Keratinocyte (primary cell): ENCODE results near the gene QSOX1. TPM values are rescaled to one million over a fixed set of nuclear protein-coding genes. Genes with fewer than 3 reads are reported as not detected.

Experiments
- DNase-seq: peaks from one replicate; pipeline ENCODE4 v3.0.0-alpha.2; 2011; ENCODE audit warnings: low read depth, missing footprints, low spot score
- FAIRE-seq: peaks from 2 replicates; lab custom pipeline; 2011; peaks lifted over from hg19 to GRCh38; lab: Jason Lieb, UNC
- H2AFZ ChIP-seq: 2 replicates; pipeline ENCODE4 v1.6.0; 2012; ENCODE audit warnings: low read length, control low read depth, inconsistent platforms; ENCODE audit not compliant: control insufficient read depth
- H3K27ac ChIP-seq: 2 replicates; pipeline ENCODE4 v1.5.1; 2011; ENCODE audit warnings: low read length; ENCODE audit not compliant: control insufficient read depth, insufficient read depth
- H3K27me3 ChIP-seq: 3 replicates; pipeline ENCODE4 v1.6.0; 2011; ENCODE audit warnings: low read length; ENCODE audit not compliant: control insufficient read depth, insufficient read depth; ENCODE audit errors: extremely low read depth
- H3K36me3 ChIP-seq, 2 experiments: 2 replicates in 1 of 2; 3 replicates in 1 of 2; pipeline ENCODE4 v1.5.1; 2011; ENCODE audit warnings: low read length in 2 of 2, mild to moderate bottlenecking in 1 of 2; ENCODE audit not compliant: control insufficient read depth in 2 of 2, insufficient read depth in 2 of 2; ENCODE audit errors: extremely low read depth in 1 of 2
- H3K4me1 ChIP-seq: 3 replicates; pipeline ENCODE4 v1.5.1; 2011; ENCODE audit warnings: low read length; ENCODE audit not compliant: control insufficient read depth, insufficient read depth; ENCODE audit errors: extremely low read depth
- H3K4me2 ChIP-seq: 3 replicates; pipeline ENCODE4 v1.6.0; 2011; ENCODE audit warnings: low read depth, low read length; ENCODE audit not compliant: control insufficient read depth, insufficient read depth; ENCODE audit errors: extremely low read depth
- H3K4me3 ChIP-seq, 3 experiments: fragments of 200-600 bp in 1 of 3; sonication (generic) in 1 of 3; 2 replicates in 2 of 3; 3 replicates in 1 of 3; pipeline ENCODE4 v1.5.1; 2011 to 2016; ENCODE audit warnings: low read length in 3 of 3, mild to moderate bottlenecking in 3 of 3, control low read depth in 2 of 3, inconsistent platforms in 1 of 3, low read depth in 1 of 3, mixed read lengths in 1 of 3, mixed run types in 1 of 3, moderate library complexity in 1 of 3; ENCODE audit not compliant: control insufficient read depth in 2 of 3, insufficient read depth in 2 of 3; ENCODE audit errors: extremely low read depth in 1 of 3
- H3K79me2 ChIP-seq: 2 replicates; pipeline ENCODE4 v1.6.0; 2012; ENCODE audit warnings: low read length; ENCODE audit not compliant: control insufficient read depth, insufficient read depth
- H3K9ac ChIP-seq: 3 replicates; pipeline ENCODE4 v1.6.0; 2011; ENCODE audit warnings: low read length; ENCODE audit not compliant: control insufficient read depth, insufficient read depth; ENCODE audit errors: extremely low read depth
- H3K9me1 ChIP-seq: 3 replicates; pipeline ENCODE4 v1.6.0; 2011; ENCODE audit warnings: low read length; ENCODE audit not compliant: control insufficient read depth, insufficient read depth; ENCODE audit errors: extremely low read depth
- H3K9me3 ChIP-seq: 2 replicates; pipeline ENCODE4 v1.5.1; 2012; ENCODE audit warnings: low read depth, low read length; ENCODE audit not compliant: control insufficient read depth
- H4K20me1 ChIP-seq: 3 replicates; pipeline ENCODE4 v1.6.0; 2011; ENCODE audit warnings: low read length; ENCODE audit not compliant: control insufficient read depth, insufficient read depth; ENCODE audit errors: extremely low read depth
- CTCF ChIP-seq, 3 experiments: IDR thresholded peaks in 1 of 3; conservative IDR thresholded peaks in 1 of 3; optimal IDR thresholded peaks in 1 of 3; 2 replicates in 2 of 3; 3 replicates in 1 of 3; pipeline versions ENCODE3 to v1.5.1; 2011; ENCODE audit warnings: low read length in 3 of 3, mild to moderate bottlenecking in 3 of 3, moderate library complexity in 2 of 3, control low read depth in 1 of 3, inconsistent platforms in 1 of 3; ENCODE audit not compliant: insufficient read depth in 2 of 3; ENCODE audit errors: extremely low read depth in 1 of 3
- EZH2 ChIP-seq: IDR thresholded peaks from one replicate; pipeline ENCODE4 v1.6.1; 2012; ENCODE audit warnings: inconsistent platforms, mild to moderate bottlenecking, low read length, moderate library complexity
- dilution Hi-C: fragments of 300-500 bp; cut with MboI; formaldehyde crosslinking; loops from one replicate; pipeline ENCODE4 v1.7.0; 2020; ENCODE audit warnings: low sequenced_read_pairs; ENCODE audit not compliant: extremely low pct_ligation_motif_present
- polyA plus RNA-seq, 5 experiments: library from polyadenylated mRNA; depleted of rRNA in 3 of 5; stranded (reverse) in 3 of 5; stranded (forward) in 1 of 5; unstranded in 1 of 5; fragments of >200 nt; gene quantifications; 1 replicate in 1 of 5; 2 replicates in 3 of 5; 3 replicates in 1 of 5; pipeline versions ENCODE4 v1.2.1 to v1.2.3, GENCODE V29; 2011 to 2012; ENCODE audit warnings: missing spikeins in 2 of 5, low read depth in 1 of 5, low replicate concordance in 1 of 5

The QSOX1 gene
- polyA plus RNA-seq, 1 donor (not counting 4 experiments of a cell fraction or from before 2014, with no cell fraction given) = 57.6 TPM

- no peaks in the 10 kb centered on the region for H3K79me2 ChIP-seq
- H3K4me2 ChIP-seq = no peak overlapping the region
- H4K20me1 ChIP-seq = no peaks in the 10 kb centered on the region
- no peaks in the 10 kb centered on the region for H3K9me1 ChIP-seq
- H2AFZ ChIP-seq = no peak overlapping the region
- FAIRE-seq (no peak), DNase-seq (no peak)
- peaks cover 6% of the 10 kb centered on the region for H3K4me1 ChIP-seq
- dilution Hi-C loops = no loop called here
- H3K4me3 ChIP-seq = no peak overlapping the region
- H3K27me3 ChIP-seq = no peaks in the 10 kb centered on the region
- no peak overlapping the region for H3K27ac ChIP-seq
- no peaks in the 10 kb centered on the region for H3K9me3 ChIP-seq
- no peak overlapping the region for H3K9ac ChIP-seq
- TF ChIP-seq EZH2 (no peak), CTCF (optimal IDR thresholded peaks at IDR 0.05 in 1 of 3, IDR thresholded peaks at IDR 0.05 in 1 of 3, conservative IDR thresholded peaks at IDR 0.05 in 1 of 3; ENCODE audit: extremely low read depth in 1 of 3, insufficient read depth in 2 of 3, low read length in 3 of 3) (no peak)
- H3K36me3 ChIP-seq = no peaks in the 10 kb centered on the region
Observed at GRCh38 chr1:180206581-180206980, 51.9 kb downstream of the QSOX1 start.

- no peak overlapping the region for H3K27ac ChIP-seq
- no peaks in the 10 kb centered on the region for H4K20me1 ChIP-seq
- no peak overlapping the region for H3K4me2 ChIP-seq
- H3K36me3 ChIP-seq = no peaks in the 10 kb centered on the region
- no peaks in the 10 kb centered on the region for H3K79me2 ChIP-seq
- no peak for TF ChIP-seq CTCF (optimal IDR thresholded peaks at IDR 0.05 in 1 of 3, IDR thresholded peaks at IDR 0.05 in 1 of 3, conservative IDR thresholded peaks at IDR 0.05 in 1 of 3; ENCODE audit: extremely low read depth in 1 of 3, insufficient read depth in 2 of 3, low read length in 3 of 3)
- TF ChIP-seq EZH2 = no peak
- H3K4me3 ChIP-seq = no peak overlapping the region
- dilution Hi-C loops = no loop called here
- no peak for DNase-seq
- no peak overlapping the region for H3K9ac ChIP-seq
- H3K27me3 ChIP-seq = no peaks in the 10 kb centered on the region
- peaks cover 6% of the 10 kb centered on the region for H3K4me1 ChIP-seq
- no peaks in the 10 kb centered on the region for H3K9me3 ChIP-seq
- H3K9me1 ChIP-seq = no peaks in the 10 kb centered on the region
- H2AFZ ChIP-seq = no peak overlapping the region
- no peak for FAIRE-seq
Observed at GRCh38 chr1:180208264-180208663, 53.6 kb downstream of the QSOX1 start.
